Neural cell (in vitro differentiated cells): ENCODE measurements around the gene ZC3H14. TPM values are rescaled to one million over a fixed set of nuclear protein-coding genes. Genes with fewer than 3 reads are reported as not detected.

Source experiments
- H2AFZ ChIP-seq: fragments of 200-600, 300-800 bp; sonication (generic), shearing (Covaris generic); 2 replicates; pipeline ENCODE4 v1.6.0; 2014; ENCODE audit warnings: low read depth, mild to moderate bottlenecking, antibody characterized with exemption, low read length, moderate library complexity
- H3F3A ChIP-seq: fragments of 200-600 bp; shearing (Covaris generic); 2 replicates; pipeline ENCODE4 v1.6.1; 2016; ENCODE audit warnings: mild to moderate bottlenecking, moderate library complexity, mixed read lengths, antibody characterized with exemption, low read length; ENCODE audit not compliant: insufficient read depth, poor library complexity, severe bottlenecking
- H3K27ac ChIP-seq: fragments of 200-600, 300-800 bp; sonication (generic), shearing (Covaris generic); 2 replicates; pipeline ENCODE4 v1.5.1; 2014; ENCODE audit warnings: mild to moderate bottlenecking, low read length, moderate library complexity
- H3K27me3 ChIP-seq: fragments of 300-800, 200-600 bp; sonication (generic), shearing (Covaris generic); 2 replicates; pipeline ENCODE4 v1.6.0; 2014; ENCODE audit warnings: mild to moderate bottlenecking, low read depth, low read length, moderate library complexity; ENCODE audit not compliant: insufficient read depth
- H3K36me3 ChIP-seq: fragments of 300-800, 200-600 bp; sonication (generic), shearing (Covaris generic); 2 replicates; pipeline ENCODE4 v1.5.1; 2014; ENCODE audit warnings: mild to moderate bottlenecking, antibody characterized with exemption, low read length, moderate library complexity; ENCODE audit not compliant: insufficient read depth
- H3K4me2 ChIP-seq: fragments of 300-800, 200-600 bp; sonication (generic), shearing (Covaris generic); 2 replicates; pipeline ENCODE4 v1.6.0; 2014; ENCODE audit warnings: mild to moderate bottlenecking, low read length
- H3K4me3 ChIP-seq: fragments of 300-800, 200-600 bp; sonication (generic), shearing (Covaris generic); 2 replicates; pipeline ENCODE4 v1.5.1; 2014; ENCODE audit warnings: mild to moderate bottlenecking, low read length, moderate library complexity
- H3K79me2 ChIP-seq: fragments of 200-600 bp; shearing (Covaris generic); replicated peaks from 2 replicates; pipeline ENCODE4 v1.6.0; 2014; ENCODE audit warnings: mild to moderate bottlenecking, low read length, moderate library complexity; ENCODE audit not compliant: insufficient read depth
- H3K9ac ChIP-seq: fragments of 300-800, 200-600 bp; sonication (generic), shearing (Covaris generic); 2 replicates; pipeline ENCODE4 v1.6.1; 2016; ENCODE audit warnings: mild to moderate bottlenecking, low read length, mixed read lengths
- H3K9me2 ChIP-seq: fragments of 200-600 bp; shearing (Covaris generic); 2 replicates; pipeline ENCODE4 v1.6.1; 2016; ENCODE audit warnings: mild to moderate bottlenecking, low read length, mixed read lengths; ENCODE audit not compliant: insufficient read depth
- H3K9me3 ChIP-seq: fragments of 200-600, 300-800 bp; sonication (generic), shearing (Covaris generic); 2 replicates; pipeline ENCODE4 v1.6.1; 2016; ENCODE audit warnings: mild to moderate bottlenecking, mixed run types, low read length, moderate library complexity, mixed read lengths
- H4K20me1 ChIP-seq: fragments of 200-600 bp; shearing (Covaris generic); 2 replicates; pipeline ENCODE4 v1.6.1; 2016; ENCODE audit warnings: mild to moderate bottlenecking, mixed run types; ENCODE audit not compliant: insufficient read depth
- EP300 ChIP-seq: fragments of 450-650 bp; conservative IDR thresholded peaks from 2 replicates; pipeline ENCODE4 v1.6.1; 2014; ENCODE audit warnings: antibody characterized with exemption, mild to moderate bottlenecking, moderate library complexity; ENCODE audit not compliant: poor library complexity, severe bottlenecking
- EZH2 ChIP-seq: fragments of 200-600, 300-800 bp; shearing (Covaris generic), sonication (generic); IDR thresholded peaks from 2 replicates; pipeline ENCODE4 v1.6.1; 2014; ENCODE audit warnings: antibody characterized with exemption, low read length, borderline replicate concordance, mild to moderate bottlenecking; ENCODE audit not compliant: insufficient read depth, poor library complexity, severe bottlenecking
- MXI1 ChIP-seq: fragments of 450-650 bp; conservative IDR thresholded peaks from 2 replicates; pipeline ENCODE4 v1.6.1; 2014; ENCODE audit warnings: antibody characterized with exemption, mild to moderate bottlenecking; ENCODE audit not compliant: poor library complexity, severe bottlenecking
- POLR2AphosphoS5 ChIP-seq: IDR thresholded peaks from 2 replicates; pipeline ENCODE4 v1.6.1; 2012
- RAD21 ChIP-seq: fragments of 450-650 bp; conservative IDR thresholded peaks from 2 replicates; pipeline ENCODE4 v1.6.1; 2014; ENCODE audit warnings: antibody characterized with exemption, mild to moderate bottlenecking, moderate library complexity
- polyA plus RNA-seq: library from polyadenylated mRNA; depleted of rRNA; stranded (reverse); fragments of >200 nt; gene quantifications from 2 replicates; pipeline ENCODE4 v1.2.3, GENCODE V29; 2014
- TF ChIP-seq, protein P1 (sequence below): fragments of 450-650 bp; IDR thresholded peaks from 2 replicates; pipeline ENCODE4 v1.5.1; 2014; ENCODE audit warnings: antibody characterized with exemption, mild to moderate bottlenecking, moderate library complexity; ENCODE audit not compliant: poor library complexity, severe bottlenecking
- TF ChIP-seq, protein P2 (sequence below): IDR thresholded peaks from 2 replicates; pipeline ENCODE4 v1.6.1; 2012; ENCODE audit warnings: borderline replicate concordance

Gene ZC3H14
- polyA plus RNA-seq, 1 donor from 2014 or later = 70.5 TPM

DNA sequence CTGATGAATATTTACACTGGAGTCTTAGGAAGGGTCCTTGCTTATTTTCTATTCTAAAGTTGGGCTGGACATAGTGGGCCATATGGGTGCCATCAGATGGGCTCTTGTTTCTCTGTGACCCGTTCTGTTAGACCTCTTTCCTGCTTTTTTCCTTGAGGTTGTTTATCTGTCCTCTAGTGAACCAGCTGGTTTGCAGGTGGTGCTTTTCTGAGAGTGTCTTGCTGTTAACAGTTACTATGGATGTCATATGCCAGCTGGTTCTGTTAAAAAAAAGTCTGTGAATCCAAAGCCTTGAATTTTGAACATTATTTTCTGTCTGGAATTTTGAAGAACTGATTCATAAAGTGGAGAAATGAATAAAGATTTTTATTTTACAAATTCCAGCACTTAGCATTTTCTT is 29.2 kb downstream of the ZC3H14 start:
- no peaks in the 10 kb centered on the region for H3K9me3 ChIP-seq
- H2AFZ ChIP-seq = no peak overlapping the region
- no peaks in the 10 kb centered on the region for H3F3A ChIP-seq
- TF ChIP-seq POLR2AphosphoS5 = no peak
- no peak for TF ChIP-seq RAD21
- no peak for TF ChIP-seq EZH2
- H4K20me1 ChIP-seq = no peaks in the 10 kb centered on the region
- H3K27me3 ChIP-seq = no peaks in the 10 kb centered on the region
- H3K4me3 ChIP-seq = no peak overlapping the region
- H3K9ac ChIP-seq = no peak overlapping the region
- peaks cover 3% of the 10 kb centered on the region for H3K36me3 ChIP-seq
- H3K4me2 ChIP-seq = no peak overlapping the region
- H3K9me2 ChIP-seq = no peaks in the 10 kb centered on the region
- no peak overlapping the region for H3K27ac ChIP-seq
- no peaks in the 10 kb centered on the region for H3K79me2 ChIP-seq

DNA sequence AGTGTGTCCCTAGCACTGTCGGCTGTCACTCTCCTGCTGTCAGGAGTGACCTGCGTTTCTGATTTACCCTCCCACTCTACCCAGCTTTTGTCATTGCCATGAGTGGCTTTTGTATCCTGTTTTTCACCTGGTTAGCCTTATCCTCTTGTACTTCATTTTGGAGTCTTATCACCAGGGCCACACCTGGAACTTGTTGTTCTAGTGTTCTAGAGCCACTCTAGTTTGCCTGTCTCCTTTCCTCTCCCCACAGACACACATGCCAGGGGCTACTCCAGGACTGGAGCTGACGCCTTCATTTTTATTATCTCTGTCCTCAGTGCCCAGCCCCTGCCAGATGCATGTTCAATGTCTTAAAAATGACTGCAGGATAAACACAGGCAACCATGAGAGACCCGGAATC is 34.2 kb downstream of the ZC3H14 start:
- Histone ChIP-seq H4K20me1 (no peaks in the 10 kb centered on the region), H3K4me3 (no peak overlapping the region), H3K9me3 (no peaks in the 10 kb centered on the region), H2AFZ (no peak overlapping the region), H3K79me2 (no peaks in the 10 kb centered on the region), H3F3A (no peaks in the 10 kb centered on the region), H3K27me3 (no peaks in the 10 kb centered on the region), H3K9ac (no peak overlapping the region), H3K27ac (no peak overlapping the region), H3K36me3 (no peaks in the 10 kb centered on the region), H3K9me2 (no peaks in the 10 kb centered on the region), H3K4me2 (no peak overlapping the region)
- no peak for TF ChIP-seq EP300
- TF ChIP-seq, protein P1, sequence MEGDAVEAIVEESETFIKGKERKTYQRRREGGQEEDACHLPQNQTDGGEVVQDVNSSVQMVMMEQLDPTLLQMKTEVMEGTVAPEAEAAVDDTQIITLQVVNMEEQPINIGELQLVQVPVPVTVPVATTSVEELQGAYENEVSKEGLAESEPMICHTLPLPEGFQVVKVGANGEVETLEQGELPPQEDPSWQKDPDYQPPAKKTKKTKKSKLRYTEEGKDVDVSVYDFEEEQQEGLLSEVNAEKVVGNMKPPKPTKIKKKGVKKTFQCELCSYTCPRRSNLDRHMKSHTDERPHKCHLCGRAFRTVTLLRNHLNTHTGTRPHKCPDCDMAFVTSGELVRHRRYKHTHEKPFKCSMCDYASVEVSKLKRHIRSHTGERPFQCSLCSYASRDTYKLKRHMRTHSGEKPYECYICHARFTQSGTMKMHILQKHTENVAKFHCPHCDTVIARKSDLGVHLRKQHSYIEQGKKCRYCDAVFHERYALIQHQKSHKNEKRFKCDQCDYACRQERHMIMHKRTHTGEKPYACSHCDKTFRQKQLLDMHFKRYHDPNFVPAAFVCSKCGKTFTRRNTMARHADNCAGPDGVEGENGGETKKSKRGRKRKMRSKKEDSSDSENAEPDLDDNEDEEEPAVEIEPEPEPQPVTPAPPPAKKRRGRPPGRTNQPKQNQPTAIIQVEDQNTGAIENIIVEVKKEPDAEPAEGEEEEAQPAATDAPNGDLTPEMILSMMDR = no peak
- TF ChIP-seq MXI1 = no peak

DNA sequence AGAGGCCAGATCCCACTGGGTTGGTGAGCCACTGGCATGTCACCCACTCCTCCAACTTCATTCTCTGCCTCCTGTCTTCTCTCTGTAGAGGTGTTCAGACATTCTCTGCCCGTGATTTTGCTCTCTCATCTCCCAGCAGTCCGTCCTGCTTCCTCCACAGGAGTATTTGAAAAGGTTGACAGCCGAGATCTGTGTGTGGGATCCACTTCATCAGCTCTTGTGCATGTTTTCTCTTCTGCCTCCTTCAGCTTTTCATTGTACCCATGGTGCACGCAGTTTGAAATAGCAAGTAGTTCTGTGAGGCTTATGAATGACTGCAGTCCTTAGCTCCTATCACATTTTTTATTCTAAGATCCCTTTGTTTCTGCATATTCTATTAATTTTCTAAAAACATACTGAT is 34.8 kb downstream of the ZC3H14 start:
- Histone ChIP-seq H3K27me3 (no peaks in the 10 kb centered on the region), H3K79me2 (no peaks in the 10 kb centered on the region), H3K4me2 (no peak overlapping the region), H3K36me3 (no peaks in the 10 kb centered on the region), H3K9me3 (no peaks in the 10 kb centered on the region), H3K9me2 (no peaks in the 10 kb centered on the region), H4K20me1 (no peaks in the 10 kb centered on the region), H3K27ac (no peak overlapping the region), H3F3A (no peaks in the 10 kb centered on the region), H3K9ac (no peak overlapping the region), H2AFZ (no peak overlapping the region), H3K4me3 (no peak overlapping the region)
- TF ChIP-seq, protein P2, sequence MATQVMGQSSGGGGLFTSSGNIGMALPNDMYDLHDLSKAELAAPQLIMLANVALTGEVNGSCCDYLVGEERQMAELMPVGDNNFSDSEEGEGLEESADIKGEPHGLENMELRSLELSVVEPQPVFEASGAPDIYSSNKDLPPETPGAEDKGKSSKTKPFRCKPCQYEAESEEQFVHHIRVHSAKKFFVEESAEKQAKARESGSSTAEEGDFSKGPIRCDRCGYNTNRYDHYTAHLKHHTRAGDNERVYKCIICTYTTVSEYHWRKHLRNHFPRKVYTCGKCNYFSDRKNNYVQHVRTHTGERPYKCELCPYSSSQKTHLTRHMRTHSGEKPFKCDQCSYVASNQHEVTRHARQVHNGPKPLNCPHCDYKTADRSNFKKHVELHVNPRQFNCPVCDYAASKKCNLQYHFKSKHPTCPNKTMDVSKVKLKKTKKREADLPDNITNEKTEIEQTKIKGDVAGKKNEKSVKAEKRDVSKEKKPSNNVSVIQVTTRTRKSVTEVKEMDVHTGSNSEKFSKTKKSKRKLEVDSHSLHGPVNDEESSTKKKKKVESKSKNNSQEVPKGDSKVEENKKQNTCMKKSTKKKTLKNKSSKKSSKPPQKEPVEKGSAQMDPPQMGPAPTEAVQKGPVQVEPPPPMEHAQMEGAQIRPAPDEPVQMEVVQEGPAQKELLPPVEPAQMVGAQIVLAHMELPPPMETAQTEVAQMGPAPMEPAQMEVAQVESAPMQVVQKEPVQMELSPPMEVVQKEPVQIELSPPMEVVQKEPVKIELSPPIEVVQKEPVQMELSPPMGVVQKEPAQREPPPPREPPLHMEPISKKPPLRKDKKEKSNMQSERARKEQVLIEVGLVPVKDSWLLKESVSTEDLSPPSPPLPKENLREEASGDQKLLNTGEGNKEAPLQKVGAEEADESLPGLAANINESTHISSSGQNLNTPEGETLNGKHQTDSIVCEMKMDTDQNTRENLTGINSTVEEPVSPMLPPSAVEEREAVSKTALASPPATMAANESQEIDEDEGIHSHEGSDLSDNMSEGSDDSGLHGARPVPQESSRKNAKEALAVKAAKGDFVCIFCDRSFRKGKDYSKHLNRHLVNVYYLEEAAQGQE = no peak
- TF ChIP-seq MXI1 (no peak), EZH2 (no peak), EP300 (no peak)
